Measurements from ENCODE around the gene CELF6.
"Not testable (repeated sequence)": the region's sequence is repeated elsewhere in the genome, so short reads cannot be mapped to it uniquely, and the experiment has no call there.

Gene CELF6

DNA sequence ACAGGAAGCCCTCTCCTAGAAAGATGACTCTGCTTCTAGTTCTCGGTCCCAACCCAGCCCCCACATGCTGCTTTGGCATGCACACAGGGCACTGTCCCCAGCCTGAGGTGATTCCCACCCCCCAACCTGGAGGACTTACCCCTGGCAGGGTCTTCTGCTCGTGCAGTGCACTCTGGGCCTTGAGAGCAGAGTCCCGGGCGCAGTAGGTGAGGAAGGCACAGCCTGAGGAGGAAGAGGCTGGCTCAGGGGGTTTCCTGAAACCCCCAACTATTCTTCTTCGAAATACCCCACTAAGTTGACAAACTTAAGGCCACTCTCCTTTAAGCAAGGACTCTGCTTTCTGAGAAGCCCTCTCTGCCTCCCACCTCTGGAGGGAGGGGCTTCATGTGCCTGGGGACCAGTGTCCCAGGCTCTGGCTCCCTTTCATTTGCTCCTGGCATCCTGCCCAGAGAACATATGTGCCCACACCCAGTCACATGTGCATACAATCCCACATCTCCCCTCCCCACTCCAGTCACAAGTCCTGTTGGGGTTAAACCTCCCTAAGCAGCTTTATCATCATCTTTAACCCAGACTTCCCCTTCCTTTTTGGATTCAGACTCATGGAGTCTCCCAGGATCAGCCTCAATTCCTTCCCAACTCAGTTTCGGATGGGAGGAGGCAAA, 4.1 kb downstream of the CELF6 start:
- peak; percentile 48 for DNase-seq

DNA sequence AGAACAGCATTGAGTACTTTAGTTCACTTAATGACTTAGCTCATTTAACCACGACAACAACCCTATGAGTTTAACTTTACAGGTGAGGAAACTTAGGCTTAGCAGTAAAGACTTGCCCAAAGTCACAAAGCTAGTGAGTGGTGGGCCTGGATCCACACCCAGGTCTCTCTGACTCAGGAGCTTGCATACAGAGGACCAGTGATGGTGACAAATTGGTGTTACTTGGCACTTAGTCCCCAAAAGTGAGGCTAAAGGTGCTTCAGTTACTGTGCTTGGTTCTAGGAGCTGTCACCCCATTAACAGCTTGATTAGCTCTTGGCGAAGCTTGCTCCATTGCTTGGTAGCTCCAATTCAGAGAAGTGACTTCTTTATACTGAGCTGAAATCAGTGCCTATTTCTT, 6.1 kb downstream of the CELF6 start:
- peak; percentile 21 for DNase-seq

DNA sequence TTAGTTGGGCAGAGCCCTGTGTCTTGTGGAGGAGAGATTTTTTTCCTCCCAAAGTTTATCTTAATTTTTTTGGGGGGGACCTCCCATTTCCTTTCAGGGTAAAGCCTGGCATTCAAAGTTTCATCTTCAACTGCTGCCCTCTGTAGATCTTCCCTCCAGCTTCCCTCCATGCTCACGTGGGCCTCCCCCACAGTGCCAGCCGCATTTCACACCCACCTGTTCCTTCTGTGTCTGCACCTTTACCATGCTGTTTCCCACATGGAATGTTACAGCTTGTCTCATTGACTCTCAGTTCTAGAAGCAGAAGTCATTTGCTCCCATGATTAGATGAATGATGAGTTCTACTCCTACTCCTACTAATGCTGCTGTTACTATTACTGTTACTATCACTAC, 6.5 kb downstream of the CELF6 start:
- DNase-seq, result no peak

DNA sequence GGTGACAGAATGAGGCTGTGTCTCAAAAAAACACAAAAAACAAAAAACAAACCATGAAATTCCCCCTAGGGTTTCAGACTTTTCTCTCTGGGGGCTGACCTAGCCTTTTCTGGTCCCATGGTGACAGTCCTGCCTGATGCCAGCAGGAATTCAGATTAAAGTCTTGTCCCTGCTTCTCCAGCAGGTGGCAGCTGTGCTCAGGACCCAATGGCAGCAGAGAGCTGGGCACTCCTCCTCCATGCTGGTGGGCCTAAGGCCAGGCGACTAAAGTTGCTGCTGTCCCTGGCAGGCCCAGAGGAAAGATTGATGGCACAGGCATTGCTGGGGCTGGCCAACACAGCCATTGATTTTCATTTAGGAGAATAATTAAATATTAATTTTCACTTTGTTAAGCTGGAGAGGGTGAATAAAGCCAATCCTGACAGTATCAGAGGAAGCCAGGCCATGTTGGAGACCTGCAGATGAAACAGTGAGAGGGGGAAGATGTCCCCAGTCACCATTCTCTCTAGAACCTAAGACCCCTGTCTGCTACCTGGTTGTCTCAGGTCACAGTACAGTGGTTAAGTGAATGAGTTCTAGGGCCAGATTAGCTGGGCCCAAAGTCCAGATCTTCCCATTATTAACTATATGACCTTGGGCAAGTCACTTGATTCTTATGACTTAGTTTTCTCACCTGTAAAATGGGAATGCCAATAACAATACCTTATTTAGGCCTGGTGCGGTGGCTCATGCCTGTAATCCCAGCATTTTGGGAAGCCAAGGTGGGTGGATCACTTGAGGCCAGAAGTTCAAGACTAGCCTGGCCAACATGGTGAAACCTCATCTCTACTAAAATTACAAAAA, 7.1 kb downstream of the CELF6 start:
- DNase-seq, result peak; percentile 84

DNA sequence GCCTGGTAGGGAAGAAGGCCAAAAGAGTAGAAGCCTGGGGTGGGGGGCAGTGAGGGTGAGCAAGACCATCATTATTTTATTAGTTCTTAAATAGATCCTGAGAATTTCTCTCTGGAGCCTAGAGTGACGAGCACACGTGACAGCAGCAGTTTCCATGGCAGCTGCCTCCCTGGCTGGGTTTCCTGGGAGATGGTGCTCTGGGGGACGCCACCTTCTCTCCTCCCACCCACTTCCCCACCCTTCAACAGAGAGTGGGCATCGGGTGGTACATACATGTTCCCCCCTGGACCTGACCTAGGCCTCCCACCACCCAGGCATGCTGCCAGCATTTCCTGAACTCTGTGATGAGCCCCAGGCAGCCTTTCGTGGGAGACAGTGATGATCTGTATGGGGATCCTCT, 12.9 kb downstream of the CELF6 start:
- DNase-seq, result no peak

DNA sequence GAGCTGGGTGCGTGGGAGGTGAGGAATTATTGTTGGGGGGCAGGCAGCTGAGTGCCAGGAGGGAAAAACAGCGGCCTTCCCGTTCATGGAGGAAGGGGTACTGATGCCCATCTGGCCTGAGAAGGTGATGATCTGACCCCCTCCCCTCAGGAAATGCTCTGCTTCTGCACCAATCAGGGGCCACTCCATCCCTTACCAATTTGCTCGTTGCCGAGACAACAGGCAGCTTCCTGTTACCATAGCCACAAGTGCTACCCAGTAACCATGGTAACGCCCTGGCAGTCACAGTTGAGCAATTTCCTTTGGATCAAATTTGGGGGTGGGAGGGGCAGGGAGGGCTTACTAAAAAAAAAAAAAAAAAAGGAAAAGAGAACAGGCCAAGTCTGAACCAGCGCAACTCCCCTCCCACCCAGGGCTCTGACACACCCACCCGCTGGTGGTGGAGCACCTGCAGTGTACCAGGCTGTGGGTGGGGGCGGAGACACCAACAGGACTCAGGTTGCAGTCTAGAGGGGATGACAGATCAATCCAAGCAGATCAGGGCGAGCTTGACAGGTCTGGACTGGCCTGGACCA, 13.7 kb downstream of the CELF6 start:
- peak; percentile 76 for DNase-seq

DNA sequence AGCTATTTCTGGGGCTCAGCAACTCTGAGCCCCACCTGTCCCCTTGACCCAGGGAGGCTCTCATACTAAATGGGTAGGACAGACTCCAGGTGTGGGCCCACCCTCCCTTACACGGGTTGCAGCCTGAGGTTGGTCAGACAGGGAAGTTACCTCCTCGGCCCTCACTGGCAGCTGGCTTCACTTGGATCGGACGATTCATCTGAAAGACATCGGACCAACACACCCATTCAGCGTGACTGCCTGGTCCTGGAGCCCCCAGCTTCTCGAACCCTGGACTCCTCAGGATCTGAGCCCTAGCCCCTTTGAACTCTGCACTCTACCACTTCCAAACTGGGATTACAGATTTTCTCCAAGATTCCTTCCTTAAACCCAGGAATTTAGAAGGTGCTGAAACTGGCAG, 15.4 kb downstream of the CELF6 start:
- no peak for DNase-seq

DNA sequence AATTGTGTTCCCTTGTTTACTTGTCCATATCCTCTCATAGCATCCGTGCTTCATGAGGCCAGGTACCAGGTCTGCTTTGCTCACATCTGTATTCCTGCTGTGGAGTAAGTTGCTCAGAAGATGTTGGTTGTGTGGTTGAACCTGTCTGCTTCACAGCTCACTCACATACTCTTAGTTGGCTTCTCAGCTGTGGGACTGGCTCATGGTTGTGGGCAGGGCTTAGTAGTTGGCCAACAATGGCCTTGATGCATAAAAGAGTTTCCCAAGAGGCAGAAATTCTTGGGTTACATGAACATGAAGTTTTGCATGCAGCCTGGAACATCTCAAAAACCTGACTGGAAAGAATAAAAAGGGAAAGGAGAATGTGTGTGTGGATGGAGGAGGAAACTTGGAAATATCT, 17.0 kb downstream of the CELF6 start:
- peak; percentile 17 for DNase-seq

DNA sequence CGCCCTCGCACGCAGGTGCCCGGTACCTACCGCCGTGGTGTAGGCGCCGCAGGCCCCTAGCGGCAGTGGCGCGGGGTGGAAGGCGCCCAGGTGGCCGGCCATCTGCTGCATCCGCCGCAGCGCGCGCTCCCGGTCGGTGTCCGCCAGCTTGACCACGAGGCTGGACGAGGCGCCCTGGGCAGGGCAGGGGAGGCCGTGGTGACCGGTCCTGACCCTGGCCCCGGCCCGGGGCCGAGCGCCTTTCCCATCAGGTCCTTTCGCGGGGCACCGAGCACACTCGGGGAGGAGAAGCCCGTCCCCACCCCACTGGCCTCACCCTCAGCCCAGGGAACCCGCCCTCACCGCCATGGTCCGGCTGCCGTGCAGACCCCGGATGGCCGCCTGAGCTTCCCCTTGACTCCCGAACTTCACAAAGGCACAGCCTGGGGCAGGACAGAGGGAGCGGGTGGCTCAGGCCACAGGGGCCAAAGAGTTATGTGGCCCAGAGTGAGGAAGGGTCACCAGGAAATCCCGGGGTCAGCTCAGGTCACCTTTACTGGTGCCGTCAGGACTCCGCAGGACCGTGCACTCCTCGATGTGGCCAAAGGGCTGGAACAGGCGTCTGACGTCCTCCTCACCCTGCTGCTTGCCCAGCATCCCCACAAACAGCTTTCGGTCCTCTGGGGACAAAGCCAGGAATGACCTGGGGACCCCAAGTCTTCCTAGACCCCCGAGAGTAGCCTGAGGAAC, 30.2 kb downstream of the CELF6 start:
- no peak for DNase-seq

DNA sequence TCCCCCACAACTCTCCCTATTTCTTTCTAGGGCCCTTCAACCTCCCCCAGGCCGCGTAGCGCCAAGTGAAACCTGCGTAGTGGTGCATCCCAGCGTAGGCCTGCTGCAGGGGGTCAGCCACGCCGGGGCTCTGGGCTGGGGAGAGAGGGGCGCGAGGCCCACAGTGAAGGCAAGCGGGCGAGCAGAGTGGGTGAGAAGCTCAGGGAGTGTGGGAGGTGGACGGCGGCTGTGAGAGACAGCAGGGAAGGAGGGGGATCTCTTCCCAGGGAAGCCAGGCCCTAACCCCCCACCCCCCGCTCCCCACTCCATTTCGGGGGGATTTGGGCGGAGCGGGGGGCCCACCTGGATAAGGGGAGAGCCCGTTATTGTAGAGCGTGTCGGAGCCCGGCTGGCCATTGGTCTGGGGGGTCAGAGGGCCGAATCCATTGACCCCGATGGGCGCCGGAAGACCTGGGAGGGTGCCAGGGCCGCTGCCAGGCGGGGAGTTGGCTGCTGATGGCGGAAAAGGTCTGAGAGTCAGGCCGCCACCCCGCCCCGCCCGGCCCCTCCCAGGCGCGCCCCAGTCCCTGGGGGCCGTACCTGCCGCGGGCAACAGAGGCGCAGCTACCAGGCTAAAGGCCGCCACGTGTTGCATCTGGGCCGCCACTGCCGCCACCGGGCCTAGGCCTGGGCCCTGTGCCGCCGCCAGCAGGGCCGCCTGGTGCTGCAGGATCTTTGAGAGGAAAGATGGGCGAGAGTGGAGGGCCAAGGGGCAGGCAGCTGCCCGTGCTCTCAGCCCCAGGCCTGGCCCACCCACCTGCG, 31.0 kb downstream of the CELF6 start:
- no peak for DNase-seq

DNA sequence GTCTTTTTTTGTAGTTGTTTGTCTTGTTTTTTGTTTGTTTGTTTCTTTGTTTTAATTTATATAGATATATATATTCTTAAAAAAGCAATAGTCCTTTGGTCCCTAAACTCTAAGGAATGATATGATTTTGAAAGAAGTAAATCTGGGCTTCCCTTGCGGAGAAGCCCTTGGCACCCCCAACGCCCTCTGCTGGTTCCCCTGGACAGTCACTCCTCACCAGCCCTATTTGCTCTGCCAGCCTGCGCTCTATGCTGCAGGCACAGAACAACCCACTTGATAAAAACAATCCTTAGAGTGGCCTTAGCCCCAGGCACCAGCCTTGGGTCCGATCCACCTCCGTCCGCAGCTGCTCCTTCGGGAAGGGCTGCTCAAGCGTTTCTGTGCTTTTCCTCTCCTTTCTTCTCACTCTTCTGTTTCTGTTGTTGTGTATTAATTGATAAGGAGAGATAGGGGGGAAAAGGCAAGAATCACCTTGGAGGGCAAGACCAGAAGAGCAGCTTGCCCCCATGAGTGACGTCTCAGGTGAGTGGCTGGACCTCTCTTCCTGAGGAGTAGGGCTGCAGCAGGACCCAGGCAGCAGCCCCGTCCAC, 33.9 kb downstream of the CELF6 start:
- peak; percentile 80 for DNase-seq

DNA sequence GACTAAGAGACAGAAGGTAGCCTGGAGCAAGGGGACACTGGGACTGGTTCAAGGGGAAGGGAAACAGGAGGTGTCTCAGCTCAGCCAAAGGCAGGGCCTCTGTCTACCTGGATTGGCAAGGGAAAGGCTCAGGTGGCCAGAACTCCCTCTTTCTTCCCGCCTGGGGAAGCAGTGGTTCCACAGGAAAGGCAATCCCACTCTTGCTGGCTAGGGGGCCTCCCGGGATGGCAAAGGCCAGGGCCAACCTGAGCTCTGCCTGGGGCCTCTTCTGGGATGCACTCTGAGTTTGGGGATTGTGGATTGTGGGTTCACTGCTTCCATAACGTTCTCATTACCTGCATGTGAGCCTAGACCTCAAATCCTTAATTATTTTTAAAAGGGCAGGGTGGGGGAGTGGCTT, 34.6 kb downstream of the CELF6 start:
- no peak for DNase-seq

DNA sequence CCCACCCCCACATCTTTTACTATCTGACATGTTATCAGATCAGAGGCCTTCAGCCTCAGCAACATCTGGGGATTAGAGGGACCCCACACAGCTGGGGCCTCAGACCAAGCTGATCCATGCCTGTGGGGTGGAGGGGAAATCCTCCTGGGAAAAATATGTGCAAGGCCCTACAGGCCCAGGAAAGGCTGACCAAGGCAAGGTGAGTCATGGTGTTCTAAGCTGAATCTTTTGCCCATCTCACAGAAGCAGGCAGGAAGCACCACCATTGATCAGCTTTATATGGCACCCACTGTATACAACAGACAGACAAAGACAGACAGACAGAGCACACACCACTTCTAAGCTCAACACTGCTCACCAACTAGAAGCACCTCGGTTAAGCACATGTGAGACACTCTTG, 35.2 kb downstream of the CELF6 start:
- DNase-seq, result no peak

DNA sequence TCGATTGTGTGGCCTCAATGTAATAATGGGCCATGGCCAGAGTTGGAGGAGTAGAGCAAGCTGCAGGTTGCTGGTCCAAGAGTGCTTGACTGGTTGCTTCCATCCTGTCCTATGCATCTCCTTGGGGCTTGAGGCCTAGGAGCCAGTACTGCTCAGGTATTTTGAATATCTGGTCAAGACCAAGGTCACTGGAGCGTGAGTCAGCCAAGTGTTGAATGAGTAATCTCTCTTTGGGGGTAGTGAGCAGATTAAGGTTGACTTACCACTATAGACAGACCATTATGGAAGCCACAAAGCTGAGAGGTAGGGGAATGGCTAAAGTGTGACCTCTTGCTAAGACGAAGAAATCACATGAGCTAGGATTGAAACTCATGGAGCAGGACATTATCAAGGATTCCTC, 38.2 kb downstream of the CELF6 start:
- no peak for DNase-seq

DNA sequence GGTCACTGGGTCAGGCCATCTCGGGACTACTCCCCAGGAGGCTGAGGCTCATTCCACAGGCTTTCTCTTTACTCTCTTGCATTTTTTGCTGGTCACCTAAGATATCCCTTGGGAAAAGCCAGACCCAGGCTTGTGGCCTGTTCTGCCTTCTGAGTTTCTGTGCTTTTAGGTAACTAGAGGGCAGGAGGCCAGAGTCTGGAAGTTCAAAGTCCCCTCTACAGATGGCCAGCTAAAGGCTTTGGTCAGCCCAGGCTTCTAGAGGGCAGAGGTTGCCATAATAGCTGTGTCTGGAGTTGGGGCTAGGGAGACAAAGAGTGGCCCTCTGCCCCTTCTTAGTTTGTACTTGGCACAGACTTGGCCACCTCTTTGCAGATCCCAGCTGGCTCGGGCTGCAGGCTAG, 39.2 kb downstream of the CELF6 start:
- DNase-seq, result no peak

DNA sequence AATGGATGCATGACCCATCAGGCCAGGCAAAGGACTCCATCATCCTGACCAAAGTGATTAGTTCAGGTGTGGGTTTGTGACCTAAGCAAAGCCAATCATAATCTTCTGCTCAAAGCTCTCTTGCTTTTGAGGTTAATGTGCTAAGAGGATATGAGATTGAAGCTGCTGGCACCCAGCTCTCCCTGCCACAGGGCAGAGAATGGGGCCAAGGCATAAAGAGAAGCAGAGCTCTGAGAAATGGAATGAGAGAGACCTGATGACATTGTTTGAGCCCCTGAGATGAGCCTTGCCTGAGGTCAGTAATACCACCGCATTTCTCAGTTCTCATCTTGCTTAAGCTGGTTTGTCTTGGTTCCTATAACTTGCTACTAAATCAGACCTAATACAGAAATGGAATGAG, 41.2 kb downstream of the CELF6 start:
- DNase-seq, result no peak

DNA sequence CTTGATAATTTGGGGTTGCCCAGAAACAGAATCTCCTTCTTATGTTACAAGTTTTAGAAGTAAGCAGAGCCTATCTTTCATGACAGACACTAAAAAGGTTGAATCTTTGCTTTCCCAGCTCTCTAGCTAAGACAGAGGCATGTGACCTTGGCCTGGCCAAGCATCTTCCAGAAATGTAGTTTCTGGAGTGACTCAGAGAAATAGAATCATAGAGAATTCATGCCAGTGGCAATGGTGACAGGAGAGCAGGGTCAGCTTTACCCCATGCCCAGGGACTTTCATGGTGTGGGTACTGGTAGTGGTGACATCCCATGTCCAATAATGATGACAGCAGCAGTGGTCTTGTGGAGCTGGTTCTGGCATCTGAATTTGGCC, 43.6 kb downstream of the CELF6 start:
- DNase-seq, result no peak

DNA sequence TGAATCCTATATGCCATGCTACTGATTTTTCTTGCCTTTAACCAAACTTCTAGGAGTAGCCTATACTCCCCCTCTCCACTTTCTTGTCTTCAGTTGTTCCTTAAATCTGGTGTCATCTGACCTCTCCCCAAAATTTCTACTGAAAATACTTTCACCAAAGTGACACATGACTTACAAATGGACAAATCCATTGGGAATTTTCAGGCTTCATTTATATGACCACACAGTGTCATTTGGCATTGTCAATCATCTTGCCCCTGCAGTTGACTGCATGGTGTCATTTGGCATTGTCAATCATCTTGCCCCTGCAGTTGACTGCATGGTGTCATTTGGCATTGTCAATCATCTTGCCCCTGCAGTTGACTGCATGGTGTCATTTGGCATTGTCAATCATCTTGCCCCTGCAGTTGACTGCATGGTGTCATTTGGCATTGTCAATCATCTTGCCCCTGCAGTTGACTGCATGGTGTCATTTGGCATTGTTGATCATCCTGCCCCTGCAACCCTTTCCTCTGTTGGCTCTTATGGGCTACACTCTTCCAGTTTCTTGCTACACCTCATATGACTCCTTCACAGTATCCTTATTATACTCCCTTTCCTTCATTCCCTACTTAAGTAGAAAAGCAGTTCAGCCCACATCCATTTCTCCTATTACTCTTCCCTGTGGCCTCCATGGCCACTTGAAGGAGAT, 44.2 kb downstream of the CELF6 start:
- DNase-seq, result not testable (repeated sequence)

DNA sequence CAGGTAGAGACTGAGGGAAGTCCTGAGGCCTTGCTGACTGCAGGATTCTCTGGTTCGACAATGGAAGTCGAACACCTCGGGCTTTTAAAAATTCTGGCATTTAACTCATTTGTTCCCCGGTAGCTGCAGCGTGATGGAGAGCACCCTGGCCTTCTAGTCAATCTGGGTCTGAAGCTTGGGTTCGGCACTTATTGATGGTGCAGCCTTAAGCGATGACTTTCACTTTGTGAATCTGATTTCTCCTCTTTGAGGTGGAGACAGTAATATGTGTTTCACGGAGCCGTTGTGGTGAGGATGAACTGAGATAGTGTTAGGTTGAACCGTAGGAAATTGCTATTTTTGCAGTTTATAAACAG, 47.0 kb downstream of the CELF6 start:
- no peak for DNase-seq

DNA sequence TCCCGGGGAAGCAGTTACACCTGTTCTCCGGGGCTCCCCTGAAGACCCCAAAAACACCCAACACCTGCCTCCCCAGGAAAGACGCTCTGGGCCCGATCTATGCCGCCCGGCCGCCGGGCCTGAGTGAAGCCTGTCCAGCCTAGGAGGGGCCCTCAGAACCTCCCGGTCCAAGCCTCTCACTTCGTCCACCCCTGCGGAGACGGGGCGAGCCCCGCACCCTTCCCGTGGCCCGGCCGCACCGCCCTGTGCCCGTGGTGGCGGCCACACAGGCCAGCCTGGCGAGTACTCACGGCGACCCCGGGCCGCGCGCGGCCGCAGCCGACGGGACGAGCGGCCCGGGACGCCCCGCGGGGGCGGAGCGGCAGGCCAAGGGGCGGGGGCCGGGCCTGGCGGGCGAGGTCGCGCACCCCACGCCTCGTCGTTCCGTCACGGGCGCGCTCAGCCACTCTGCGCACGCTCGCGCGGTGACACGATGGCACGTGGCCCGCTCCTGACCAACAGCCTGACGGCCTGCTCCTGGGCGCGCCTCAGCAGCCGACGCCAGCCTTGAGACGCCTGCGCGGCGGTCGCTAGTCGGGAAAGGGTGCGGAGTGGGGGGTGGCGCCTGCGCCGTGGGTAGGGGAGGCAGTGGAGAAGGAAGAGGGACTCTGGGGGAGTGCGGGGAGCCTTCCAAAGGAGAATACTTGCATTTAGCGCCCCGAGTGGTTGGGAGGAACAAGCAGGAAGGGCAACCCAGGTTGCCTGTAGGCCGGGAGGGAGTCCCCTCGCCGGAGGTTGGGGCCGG, 47.6 kb downstream of the CELF6 start, which contains the start of gene PARP6:
Gene PARP6, minus strand, starts transcription at position 342 of the 784 bp plus-strand sequence. CDS start 5,077 bp downstream, outside the sequence.
- DNase-seq, result peak; percentile 100

DNA sequence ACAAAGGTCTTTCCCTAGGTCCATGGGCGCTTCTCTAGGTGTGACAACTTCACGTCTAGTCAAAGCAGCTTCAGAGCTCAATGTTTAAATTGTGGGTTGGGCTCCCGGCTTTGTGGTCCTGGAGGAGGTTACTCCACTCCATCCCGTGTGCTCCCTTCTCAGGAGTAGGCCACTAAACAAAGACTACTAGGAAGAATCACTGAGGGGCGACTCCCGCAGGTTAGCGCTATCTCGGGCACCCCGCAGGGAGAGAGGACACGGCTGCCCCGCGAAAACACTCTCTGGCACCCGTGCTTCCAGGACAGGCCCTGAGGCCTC, 48.1 kb downstream of the CELF6 start:
- peak; percentile 75 for DNase-seq
